ENCODE results near the gene TP53BP1.

TP53BP1 gene

DNA sequence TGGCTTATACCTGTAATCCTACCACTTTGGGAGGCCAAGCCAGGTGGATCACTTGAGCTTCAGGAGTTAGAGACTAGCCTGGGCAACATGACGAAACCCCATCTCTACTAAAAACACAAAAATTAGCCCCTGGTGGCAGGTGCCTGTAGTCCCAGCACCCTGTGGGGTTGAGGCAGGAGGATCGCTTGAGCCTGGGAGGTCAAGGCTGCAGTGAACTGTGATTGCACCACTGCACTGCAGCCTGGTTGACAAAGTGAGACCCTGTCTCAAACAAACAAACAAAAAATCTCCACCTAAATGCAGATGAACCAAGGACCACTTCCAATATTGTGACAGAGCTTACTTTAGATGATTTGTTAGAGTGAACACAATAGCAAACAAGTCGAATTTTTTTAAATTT is 53.7 kb downstream of the TP53BP1 start:
- DNase-seq (ENCODE audit: extremely low spot score): no peak
- ChIA-PET CTCF (interaction anchor here (0.9 to 1.3 kb wide), 2 partner anchors 11 to 23 kb away, joined by 3 to 4 read pairs; no protein-coding TSS in a partner anchor), POLR2A (no interaction called here)
- TF ChIP-seq, protein P1, sequence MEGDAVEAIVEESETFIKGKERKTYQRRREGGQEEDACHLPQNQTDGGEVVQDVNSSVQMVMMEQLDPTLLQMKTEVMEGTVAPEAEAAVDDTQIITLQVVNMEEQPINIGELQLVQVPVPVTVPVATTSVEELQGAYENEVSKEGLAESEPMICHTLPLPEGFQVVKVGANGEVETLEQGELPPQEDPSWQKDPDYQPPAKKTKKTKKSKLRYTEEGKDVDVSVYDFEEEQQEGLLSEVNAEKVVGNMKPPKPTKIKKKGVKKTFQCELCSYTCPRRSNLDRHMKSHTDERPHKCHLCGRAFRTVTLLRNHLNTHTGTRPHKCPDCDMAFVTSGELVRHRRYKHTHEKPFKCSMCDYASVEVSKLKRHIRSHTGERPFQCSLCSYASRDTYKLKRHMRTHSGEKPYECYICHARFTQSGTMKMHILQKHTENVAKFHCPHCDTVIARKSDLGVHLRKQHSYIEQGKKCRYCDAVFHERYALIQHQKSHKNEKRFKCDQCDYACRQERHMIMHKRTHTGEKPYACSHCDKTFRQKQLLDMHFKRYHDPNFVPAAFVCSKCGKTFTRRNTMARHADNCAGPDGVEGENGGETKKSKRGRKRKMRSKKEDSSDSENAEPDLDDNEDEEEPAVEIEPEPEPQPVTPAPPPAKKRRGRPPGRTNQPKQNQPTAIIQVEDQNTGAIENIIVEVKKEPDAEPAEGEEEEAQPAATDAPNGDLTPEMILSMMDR (IDR thresholded peaks at IDR 0.05; ENCODE audit: control extremely low read depth, extremely low read depth, low read depth, missing control alignments): no peak

DNA sequence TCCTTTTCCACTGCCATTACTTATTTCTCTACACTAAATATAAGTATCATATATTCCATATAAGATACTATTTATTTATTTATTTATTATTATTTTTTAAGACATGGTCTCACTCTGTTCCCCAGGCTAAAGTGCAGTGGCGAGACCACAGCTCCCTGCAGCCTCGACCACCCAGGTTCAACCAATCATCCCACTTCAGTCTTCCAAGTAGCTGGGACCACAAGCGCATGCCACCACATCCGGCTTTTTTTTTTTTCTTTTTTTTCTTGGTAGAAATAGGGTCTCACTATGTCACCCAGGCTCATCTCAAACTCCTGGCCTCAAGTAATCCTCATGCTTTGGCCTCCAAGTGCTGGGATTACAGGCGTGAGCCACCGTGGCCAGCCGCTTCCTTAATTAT is 56.6 kb downstream of the TP53BP1 start:
- no peak for DNase-seq (ENCODE audit: extremely low spot score)
- CTCF ChIA-PET: no interaction called here
- TF ChIP-seq, protein P1 (IDR thresholded peaks at IDR 0.05; ENCODE audit: control extremely low read depth, extremely low read depth, low read depth, missing control alignments): no peak
- POLR2A ChIA-PET: no interaction called here

DNA sequence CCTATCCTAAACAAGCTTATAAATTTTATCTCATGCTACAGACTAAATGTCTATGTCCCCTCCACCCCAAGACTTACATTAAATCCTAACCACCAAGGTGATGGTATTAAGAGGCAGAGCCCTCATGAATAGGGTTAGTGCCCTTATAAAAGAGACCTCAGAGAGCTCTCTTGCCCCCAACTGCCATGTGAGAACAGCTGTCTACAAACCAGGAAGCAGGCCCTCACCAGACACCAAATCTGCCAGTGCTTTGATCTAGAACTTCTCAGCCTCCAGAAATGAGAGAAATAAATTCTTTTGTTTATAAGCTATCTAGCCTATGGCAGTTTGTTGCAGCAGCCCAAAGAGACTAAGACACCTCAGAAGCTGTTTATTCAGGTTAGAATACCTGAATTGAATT is 58.5 kb downstream of the TP53BP1 start:
- ChIA-PET POLR2A (no interaction called here), CTCF (interaction anchor here (1.2 to 2.4 kb wide), 7 partner anchors 9 to 149 kb away, joined by 3 to 6 read pairs (median 3); no protein-coding TSS in a partner anchor)
- no peak for DNase-seq (ENCODE audit: extremely low spot score)
- TF ChIP-seq, protein P1 (IDR thresholded peaks at IDR 0.05; ENCODE audit: control extremely low read depth, extremely low read depth, low read depth, missing control alignments): no peak

- no peak for DNase-seq (ENCODE audit: extremely low spot score)
- ChIA-PET POLR2A (no interaction called here), CTCF (interaction anchor here (1.2 to 2.4 kb wide), 7 partner anchors 11 to 149 kb away, joined by 3 to 6 read pairs (median 5); no protein-coding TSS in a partner anchor)
- TF ChIP-seq, protein P1 (IDR thresholded peaks at IDR 0.05; ENCODE audit: control extremely low read depth, extremely low read depth, low read depth, missing control alignments): no peak
These were observed 59.2 kb downstream of the TP53BP1 start for GRCh38 chr15:43433661-43434303.

DNA sequence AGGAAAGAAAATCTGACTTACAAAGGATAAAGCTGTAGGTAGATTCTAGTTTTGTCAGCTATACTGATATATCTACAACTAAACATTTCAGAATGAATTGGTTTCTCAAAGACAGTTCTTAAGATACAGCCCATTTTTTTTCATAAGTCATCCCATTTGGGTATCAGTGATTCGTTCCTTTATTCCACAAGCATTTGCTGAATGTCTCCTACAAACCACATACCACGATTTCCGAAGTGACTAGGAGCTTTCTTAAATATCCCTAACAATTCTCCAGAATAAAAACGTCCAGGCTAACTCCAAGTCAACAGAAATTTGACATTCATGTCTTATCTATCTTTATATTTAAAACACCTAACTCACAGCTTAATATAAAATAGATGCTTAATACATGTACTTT is 59.8 kb downstream of the TP53BP1 start:
- ChIA-PET POLR2A (no interaction called here), CTCF (interaction anchor here (1.3 to 1.9 kb wide), 4 partner anchors 12 to 81 kb away, joined by 3 to 6 read pairs (median 6); no protein-coding TSS in a partner anchor)
- TF ChIP-seq, protein P1 (IDR thresholded peaks at IDR 0.05; ENCODE audit: control extremely low read depth, extremely low read depth, low read depth, missing control alignments): no peak
- DNase-seq (ENCODE audit: extremely low spot score): no peak

DNA sequence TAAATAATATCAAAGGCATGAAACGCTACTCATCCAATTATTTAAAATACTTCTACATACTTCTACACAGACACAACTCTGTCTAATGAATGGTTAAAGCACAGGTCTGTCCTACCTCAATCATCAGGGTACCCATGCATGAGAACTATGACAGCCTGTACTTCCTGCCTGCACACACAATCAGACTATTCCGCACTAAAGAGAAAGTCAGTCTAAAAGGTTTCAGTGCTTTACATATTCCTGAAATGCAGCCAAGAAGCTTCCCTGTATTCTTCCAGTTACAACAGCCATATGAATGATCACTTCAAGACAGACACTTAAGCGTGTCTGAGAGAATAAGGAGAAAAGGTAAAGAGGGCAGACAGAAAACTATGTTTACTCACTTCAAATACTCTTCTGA is 63.3 kb downstream of the TP53BP1 start:
- TF ChIP-seq, protein P1 (IDR thresholded peaks at IDR 0.05; ENCODE audit: control extremely low read depth, extremely low read depth, low read depth, missing control alignments): no peak
- CTCF ChIA-PET: no interaction called here
- no peak for DNase-seq (ENCODE audit: extremely low spot score)
- POLR2A ChIA-PET: no interaction called here
